SH-SY5Y (cell line): Measurements from ENCODE around the gene SLC51B.

Experiments used
- GATA2 ChIP-seq: IDR thresholded peaks from 2 replicates; pipeline ENCODE4 v1.6.1; 2011; ENCODE audit warnings: mild to moderate bottlenecking, low read depth, low read length
- GATA3 ChIP-seq: IDR thresholded peaks from 2 replicates; pipeline ENCODE4 v1.6.1; 2011; ENCODE audit warnings: low read depth, mild to moderate bottlenecking, low read length, moderate library complexity

Gene SLC51B

GRCh38 chr15:65082303-65082953 lies 37.2 kb downstream of the SLC51B start:
- TF ChIP-seq GATA2 (no peak), GATA3 (no peak)

- TF ChIP-seq GATA3 (no peak), GATA2 (no peak)
Measured at GRCh38 chr15:65083262-65083701, 38.1 kb downstream of the SLC51B start.

- TF ChIP-seq GATA3, result no peak
- TF ChIP-seq GATA2, result no peak
Measured at GRCh38 chr15:65084500-65085206, 39.5 kb downstream of the SLC51B start.

GRCh38 chr15:65085207-65085753 lies 40.1 kb downstream of the SLC51B start:
- no peak for TF ChIP-seq GATA3
- TF ChIP-seq GATA2, result no peak

- TF ChIP-seq GATA2, result no peak
- TF ChIP-seq GATA3, result no peak
Measured at GRCh38 chr15:65085990-65086679, 40.9 kb downstream of the SLC51B start.

GRCh38 chr15:65086680-65087111 lies 41.5 kb downstream of the SLC51B start:
- TF ChIP-seq GATA2, result no peak
- no peak for TF ChIP-seq GATA3

- TF ChIP-seq GATA2 (no peak), GATA3 (no peak)
Measured at GRCh38 chr15:65087411-65087810, 42.2 kb downstream of the SLC51B start.

- no peak for TF ChIP-seq GATA3
- TF ChIP-seq GATA2, result no peak
Measured at GRCh38 chr15:65087873-65088642, 42.9 kb downstream of the SLC51B start.

- TF ChIP-seq GATA3, result no peak
Measured at GRCh38 chr15:65088643-65089021, 43.4 kb downstream of the SLC51B start.

GRCh38 chr15:65089206-65089824 lies 44.1 kb downstream of the SLC51B start:
- TF ChIP-seq GATA2 (no peak), GATA3 (no peak)

- TF ChIP-seq GATA3, result no peak
- no peak for TF ChIP-seq GATA2
Measured at GRCh38 chr15:65091946-65092770, 47.0 kb downstream of the SLC51B start.

GRCh38 chr15:65092911-65093792 lies 48.0 kb downstream of the SLC51B start:
- TF ChIP-seq GATA3, result no peak
